Liver (tissue), 9 donors: ENCODE data around the gene ARAP2. TPM values are rescaled to one million over a fixed set of nuclear protein-coding genes. Genes with fewer than 3 reads are reported as not detected.
A peak's percentile ranks its signal among the peaks of the same experiment; 100 is the strongest.

ENCODE experiments used
- DNase-seq: peaks from one replicate; pipeline ENCODE4 v3.0.0-alpha.2; 2017; ENCODE audit warnings: low spot score
- H3K27ac ChIP-seq, 2 donors: one replicate each; pipeline ENCODE4 v1.7.0; 2013; ENCODE audit warnings: inconsistent platforms in 2 of 2, low read length in 2 of 2, control low read depth in 1 of 2, low read depth in 1 of 2, mild to moderate bottlenecking in 1 of 2
- H3K27me3 ChIP-seq, 4 donors: one replicate each; pipeline versions ENCODE4 v1.6.1 to v1.7.0; 2013; ENCODE audit warnings: low read length in 3 of 4, inconsistent platforms in 1 of 4, mild to moderate bottlenecking in 1 of 4, moderate library complexity in 1 of 4; ENCODE audit not compliant: control insufficient read depth in 4 of 4, insufficient read depth in 4 of 4
- H3K36me3 ChIP-seq, 4 donors: one replicate each; pipeline versions ENCODE4 v1.6.1 to v1.7.0; 2013; ENCODE audit warnings: low read length in 3 of 4, mild to moderate bottlenecking in 3 of 4, low read depth in 1 of 4, moderate library complexity in 1 of 4; ENCODE audit not compliant: control insufficient read depth in 4 of 4, insufficient read depth in 3 of 4
- H3K4me1 ChIP-seq, 4 donors: one replicate each; pipeline versions ENCODE4 v1.6.1 to v1.7.0; 2013; ENCODE audit warnings: low read length in 3 of 4, mild to moderate bottlenecking in 3 of 4, moderate library complexity in 1 of 4; ENCODE audit not compliant: control insufficient read depth in 4 of 4, insufficient read depth in 4 of 4
- H3K4me3 ChIP-seq, 3 donors: one replicate each; pipeline versions ENCODE4 v1.6.1 to v1.7.0; 2013; ENCODE audit warnings: low read length in 3 of 3, control low read depth in 1 of 3, low read depth in 1 of 3, mild to moderate bottlenecking in 1 of 3
- H3K9ac ChIP-seq, 2 donors: one replicate each; pipeline ENCODE4 v1.7.0; 2013; ENCODE audit warnings: low read length in 2 of 2, mild to moderate bottlenecking in 2 of 2, moderate library complexity in 2 of 2, control low read depth in 1 of 2, low read depth in 1 of 2
- H3K9me3 ChIP-seq, 4 donors: one replicate each; pipeline versions ENCODE4 v1.6.1 to v1.7.0; 2013; ENCODE audit warnings: low read length in 3 of 4; ENCODE audit not compliant: control insufficient read depth in 4 of 4
- EGR1 ChIP-seq, 2 donors: IDR thresholded peaks; 2 replicates each; pipeline ENCODE4 v1.6.1; 2016 to 2018; ENCODE audit warnings: antibody characterized with exemption in 2 of 2, low read depth in 2 of 2
- FOXA1 ChIP-seq: IDR thresholded peaks from 2 replicates; pipeline ENCODE4 v1.6.1; 2016; ENCODE audit warnings: antibody characterized with exemption
- FOXA2 ChIP-seq: IDR thresholded peaks from 2 replicates; pipeline ENCODE4 v1.6.1; 2016; ENCODE audit warnings: antibody characterized with exemption
- GABPA ChIP-seq, 2 donors: IDR thresholded peaks in 1 of 2; conservative IDR thresholded peaks in 1 of 2; 2 replicates each; pipeline ENCODE4 v1.6.1; 2016; ENCODE audit warnings: antibody characterized with exemption in 2 of 2, mild to moderate bottlenecking in 1 of 2, moderate library complexity in 1 of 2
- HNF4A ChIP-seq, 2 donors: conservative IDR thresholded peaks; 2 replicates each; pipeline ENCODE4 v1.6.1; 2016; ENCODE audit warnings: antibody characterized with exemption in 2 of 2, mild to moderate bottlenecking in 2 of 2
- HNF4G ChIP-seq: IDR thresholded peaks from 2 replicates; pipeline ENCODE4 v1.6.1; 2016; ENCODE audit warnings: antibody characterized with exemption
- NR2F2 ChIP-seq: IDR thresholded peaks from 2 replicates; pipeline ENCODE4 v1.6.1; 2016; ENCODE audit warnings: antibody characterized with exemption
- RAD21 ChIP-seq, 2 donors: IDR thresholded peaks; 2 replicates each; pipeline ENCODE4 v1.6.1; 2016; ENCODE audit warnings: antibody characterized with exemption in 2 of 2, mild to moderate bottlenecking in 2 of 2
- RXRA ChIP-seq, 2 donors: IDR thresholded peaks; 2 replicates each; pipeline ENCODE4 v1.6.1; 2017 to 2018; ENCODE audit warnings: antibody characterized with exemption in 2 of 2, mild to moderate bottlenecking in 1 of 2
- SP1 ChIP-seq: IDR thresholded peaks from 2 replicates; pipeline ENCODE4 v1.6.1; 2018; ENCODE audit warnings: antibody characterized with exemption, mild to moderate bottlenecking
- TAF1 ChIP-seq: conservative IDR thresholded peaks from 2 replicates; pipeline ENCODE4 v1.6.1; 2016; ENCODE audit warnings: antibody characterized with exemption, mild to moderate bottlenecking
- YY1 ChIP-seq: IDR thresholded peaks from 2 replicates; pipeline ENCODE4 v1.6.1; 2016; ENCODE audit warnings: antibody characterized with exemption, mild to moderate bottlenecking
- WGBS: extraction: QIAGEN DNeasy Blood & Tissue Kit; methylation state at CpG from one replicate; pipeline ENCODE4 v1.1.7; 2013; 5-methylcytosine and 5-hydroxymethylcytosine counted together
- polyA plus RNA-seq, 2 donors: library from polyadenylated mRNA; stranded (reverse) in 1 of 2; unstranded in 1 of 2; fragments of 200-250 nt in 1 of 2; fragments of >200 nt in 1 of 2; fragmentation: Nextera tagmentation in 1 of 2; extraction: Ambion mirVana in 1 of 2; gene quantifications; one replicate each; pipeline versions ENCODE4 v1.2.1 to v1.2.3, GENCODE V29; 2013 to 2015
- total RNA-seq, 2 donors: library from RNA; depleted of rRNA; stranded (reverse); fragments of >200 nt; gene quantifications; one replicate each; pipeline ENCODE4 v1.2.3, GENCODE V29; 2014
- TF ChIP-seq, protein P1 (sequence below): IDR thresholded peaks from 2 replicates; pipeline ENCODE4 v1.6.1; 2016; ENCODE audit warnings: antibody characterized with exemption
- TF ChIP-seq, protein P2 (sequence below): IDR thresholded peaks from 2 replicates; pipeline ENCODE4 v1.6.1; 2016; ENCODE audit warnings: antibody characterized with exemption, mild to moderate bottlenecking
- TF ChIP-seq, protein P3 (sequence below): IDR thresholded peaks from 2 replicates; pipeline ENCODE4 v1.6.1; 2016; ENCODE audit warnings: antibody characterized with exemption
- TF ChIP-seq, protein P4 (sequence below): IDR thresholded peaks from 2 replicates; pipeline ENCODE4 v1.6.1; 2016; ENCODE audit warnings: antibody characterized with exemption
- donor health status: healthy.
- donor health status: healthy.
- donor health status: healthy.
- donor health status: healthy.
- donor health status: healthy.

Gene ARAP2
- total and polyA plus RNA-seq, 4 donors: 1.6 to 23.6 (median 5.4) TPM

DNA sequence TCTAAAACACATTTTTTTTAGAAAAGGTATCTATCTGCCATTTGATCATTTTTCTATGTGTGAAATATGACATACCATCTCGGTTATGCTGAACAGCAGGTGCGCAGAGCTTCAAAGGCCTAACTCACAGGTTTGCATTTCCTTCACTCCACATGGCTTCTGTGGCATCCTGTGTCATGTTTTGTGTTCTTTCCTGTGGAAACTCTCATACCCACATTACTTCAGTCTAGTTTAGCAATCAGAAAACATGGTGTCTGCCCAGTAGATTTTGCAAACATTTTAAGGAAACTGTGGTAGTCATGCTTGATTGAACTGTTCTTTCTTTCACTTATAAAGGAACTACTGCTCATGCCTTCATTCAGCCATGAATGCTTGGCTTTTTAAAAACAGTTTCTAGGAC is 11.3 kb upstream of the ARAP2 start:
- H3K36me3 ChIP-seq: no peaks in the 10 kb centered on the region
- H3K27ac ChIP-seq: no peak overlapping the region
- DNase-seq: no peak
- H3K4me1 ChIP-seq: no peaks in the 10 kb centered on the region
- WGBS: 81% methylated on average over 2 of the region's 2 CpGs
- TF ChIP-seq EGR1 (IDR thresholded peaks at IDR 0.05; ENCODE audit: low read depth in 2 of 2) (no peak), RXRA (IDR thresholded peaks at IDR 0.05) (no peak), YY1 (peak; percentile 68), RAD21 (IDR thresholded peaks at IDR 0.05) (peak in 1 of 2 donors; percentile 9)
- TF ChIP-seq, protein P1, sequence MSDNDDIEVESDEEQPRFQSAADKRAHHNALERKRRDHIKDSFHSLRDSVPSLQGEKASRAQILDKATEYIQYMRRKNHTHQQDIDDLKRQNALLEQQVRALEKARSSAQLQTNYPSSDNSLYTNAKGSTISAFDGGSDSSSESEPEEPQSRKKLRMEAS: peak; percentile 26
- no peak overlapping the region for H3K9ac ChIP-seq
- no peak overlapping the region for H3K4me3 ChIP-seq
- no peaks in the 10 kb centered on the region for H3K9me3 ChIP-seq
- H3K27me3 ChIP-seq: no peaks in the 10 kb centered on the region

DNA sequence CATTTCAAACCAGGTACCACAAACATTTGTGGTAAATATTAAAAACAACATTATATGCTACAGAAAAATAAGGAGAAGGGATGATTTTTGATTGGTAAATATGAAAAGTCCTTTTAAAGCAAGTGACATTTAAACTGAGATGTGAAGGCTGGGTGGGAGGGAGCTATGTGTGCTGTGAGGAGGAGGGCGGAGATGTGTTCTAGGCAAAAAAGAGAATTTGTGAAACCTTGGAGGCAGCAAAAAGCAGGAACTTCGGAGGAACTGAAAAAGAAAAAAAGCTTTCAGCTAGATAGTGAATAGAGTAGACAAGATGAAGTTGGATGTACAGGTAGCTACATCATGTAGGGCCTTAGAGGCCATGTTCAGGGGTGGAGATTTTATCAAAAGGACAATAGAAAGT is 10.1 kb upstream of the ARAP2 start:
- Histone ChIP-seq H3K4me1 (no peaks in the 10 kb centered on the region), H3K36me3 (no peaks in the 10 kb centered on the region), H3K27me3 (no peaks in the 10 kb centered on the region), H3K9me3 (no peaks in the 10 kb centered on the region), H3K4me3 (no peak overlapping the region), H3K9ac (no peak overlapping the region), H3K27ac (no peak overlapping the region)
- no peak for DNase-seq
- TF ChIP-seq HNF4G (no peak), FOXA1 (no peak), NR2F2 (no peak), SP1 (no peak), RAD21 (IDR thresholded peaks at IDR 0.05) (no peak), TAF1 (no peak)
- TF ChIP-seq, protein P1: no peak
- TF ChIP-seq, protein P2, sequence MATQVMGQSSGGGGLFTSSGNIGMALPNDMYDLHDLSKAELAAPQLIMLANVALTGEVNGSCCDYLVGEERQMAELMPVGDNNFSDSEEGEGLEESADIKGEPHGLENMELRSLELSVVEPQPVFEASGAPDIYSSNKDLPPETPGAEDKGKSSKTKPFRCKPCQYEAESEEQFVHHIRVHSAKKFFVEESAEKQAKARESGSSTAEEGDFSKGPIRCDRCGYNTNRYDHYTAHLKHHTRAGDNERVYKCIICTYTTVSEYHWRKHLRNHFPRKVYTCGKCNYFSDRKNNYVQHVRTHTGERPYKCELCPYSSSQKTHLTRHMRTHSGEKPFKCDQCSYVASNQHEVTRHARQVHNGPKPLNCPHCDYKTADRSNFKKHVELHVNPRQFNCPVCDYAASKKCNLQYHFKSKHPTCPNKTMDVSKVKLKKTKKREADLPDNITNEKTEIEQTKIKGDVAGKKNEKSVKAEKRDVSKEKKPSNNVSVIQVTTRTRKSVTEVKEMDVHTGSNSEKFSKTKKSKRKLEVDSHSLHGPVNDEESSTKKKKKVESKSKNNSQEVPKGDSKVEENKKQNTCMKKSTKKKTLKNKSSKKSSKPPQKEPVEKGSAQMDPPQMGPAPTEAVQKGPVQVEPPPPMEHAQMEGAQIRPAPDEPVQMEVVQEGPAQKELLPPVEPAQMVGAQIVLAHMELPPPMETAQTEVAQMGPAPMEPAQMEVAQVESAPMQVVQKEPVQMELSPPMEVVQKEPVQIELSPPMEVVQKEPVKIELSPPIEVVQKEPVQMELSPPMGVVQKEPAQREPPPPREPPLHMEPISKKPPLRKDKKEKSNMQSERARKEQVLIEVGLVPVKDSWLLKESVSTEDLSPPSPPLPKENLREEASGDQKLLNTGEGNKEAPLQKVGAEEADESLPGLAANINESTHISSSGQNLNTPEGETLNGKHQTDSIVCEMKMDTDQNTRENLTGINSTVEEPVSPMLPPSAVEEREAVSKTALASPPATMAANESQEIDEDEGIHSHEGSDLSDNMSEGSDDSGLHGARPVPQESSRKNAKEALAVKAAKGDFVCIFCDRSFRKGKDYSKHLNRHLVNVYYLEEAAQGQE: no peak
- 80% methylated on average over 2 of the region's 2 CpGs for WGBS

DNA sequence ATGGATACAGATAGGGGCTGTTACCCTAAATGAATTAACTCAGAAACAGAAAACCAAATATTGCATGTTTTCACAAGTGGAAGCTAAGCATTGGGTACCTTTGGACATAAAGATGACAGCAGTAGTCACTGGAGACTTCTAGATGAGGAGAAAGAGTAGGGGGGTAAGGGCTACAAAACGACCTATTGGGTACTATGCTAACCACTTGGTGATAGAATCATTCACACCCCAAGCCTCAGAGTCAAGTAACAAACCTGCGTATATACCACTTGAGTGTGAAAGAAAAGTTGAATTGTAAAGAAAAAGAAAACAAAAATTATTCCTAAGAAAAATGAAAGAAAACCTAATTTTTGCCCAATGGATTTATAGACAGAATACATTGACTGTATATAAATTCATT is 7.7 kb upstream of the ARAP2 start:
- WGBS: 79% methylated on average over 2 of the region's 2 CpGs
- no peak overlapping the region for H3K4me3 ChIP-seq
- no peaks in the 10 kb centered on the region for H3K36me3 ChIP-seq
- H3K4me1 ChIP-seq: no peaks in the 10 kb centered on the region
- H3K9me3 ChIP-seq: no peaks in the 10 kb centered on the region
- no peak for DNase-seq
- H3K9ac ChIP-seq: no peak overlapping the region
- no peak overlapping the region for H3K27ac ChIP-seq
- no peaks in the 10 kb centered on the region for H3K27me3 ChIP-seq
- TF ChIP-seq, protein P3, sequence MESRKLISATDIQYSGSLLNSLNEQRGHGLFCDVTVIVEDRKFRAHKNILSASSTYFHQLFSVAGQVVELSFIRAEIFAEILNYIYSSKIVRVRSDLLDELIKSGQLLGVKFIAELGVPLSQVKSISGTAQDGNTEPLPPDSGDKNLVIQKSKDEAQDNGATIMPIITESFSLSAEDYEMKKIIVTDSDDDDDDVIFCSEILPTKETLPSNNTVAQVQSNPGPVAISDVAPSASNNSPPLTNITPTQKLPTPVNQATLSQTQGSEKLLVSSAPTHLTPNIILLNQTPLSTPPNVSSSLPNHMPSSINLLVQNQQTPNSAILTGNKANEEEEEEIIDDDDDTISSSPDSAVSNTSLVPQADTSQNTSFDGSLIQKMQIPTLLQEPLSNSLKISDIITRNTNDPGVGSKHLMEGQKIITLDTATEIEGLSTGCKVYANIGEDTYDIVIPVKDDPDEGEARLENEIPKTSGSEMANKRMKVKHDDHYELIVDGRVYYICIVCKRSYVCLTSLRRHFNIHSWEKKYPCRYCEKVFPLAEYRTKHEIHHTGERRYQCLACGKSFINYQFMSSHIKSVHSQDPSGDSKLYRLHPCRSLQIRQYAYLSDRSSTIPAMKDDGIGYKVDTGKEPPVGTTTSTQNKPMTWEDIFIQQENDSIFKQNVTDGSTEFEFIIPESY: no peak
- TF ChIP-seq RAD21 (IDR thresholded peaks at IDR 0.05) (no peak), HNF4G (no peak), HNF4A (conservative IDR thresholded peaks at IDR 0.05) (no peak), RXRA (IDR thresholded peaks at IDR 0.05) (no peak), SP1 (no peak), YY1 (no peak), EGR1 (IDR thresholded peaks at IDR 0.05; ENCODE audit: low read depth in 2 of 2) (no peak), FOXA1 (no peak), TAF1 (no peak), GABPA (IDR thresholded peaks at IDR 0.05 in 1 of 2, conservative IDR thresholded peaks at IDR 0.05 in 1 of 2) (no peak), FOXA2 (no peak)
- TF ChIP-seq, protein P2: no peak
- TF ChIP-seq, protein P4, sequence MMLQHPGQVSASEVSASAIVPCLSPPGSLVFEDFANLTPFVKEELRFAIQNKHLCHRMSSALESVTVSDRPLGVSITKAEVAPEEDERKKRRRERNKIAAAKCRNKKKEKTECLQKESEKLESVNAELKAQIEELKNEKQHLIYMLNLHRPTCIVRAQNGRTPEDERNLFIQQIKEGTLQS: no peak
- TF ChIP-seq, protein P1: no peak
